Activated naive CD8-positive, alpha-beta T cell treated with anti-CD3 and anti-CD28 coated beads, Interleukin-2, amount 50 U/mL, for 24 hours (primary cell): Measurements from ENCODE around the gene DNMT3L.

Experiments used
- ATAC-seq: fragments of 150-1000 bp; cut with Tn5 transposase; one replicate; pipeline ENCODE4 v1.10.0; 2021
- DNase-seq: peaks from one replicate; pipeline ENCODE4 v3.0.0; 2021
- H3K27ac Mint-ChIP-seq: one replicate; pipeline ENCODE4 v1.8.0; 2021; ENCODE audit warnings: mild to moderate bottlenecking, mixed read lengths
- H3K27me3 Mint-ChIP-seq: one replicate; pipeline ENCODE4 v1.8.0; 2021; ENCODE audit warnings: mixed read lengths
- H3K36me3 Mint-ChIP-seq: one replicate; pipeline ENCODE4 v1.8.0; 2021; ENCODE audit warnings: low read depth, mixed read lengths
- H3K4me1 Mint-ChIP-seq: one replicate; pipeline ENCODE4 v1.8.0; 2021; ENCODE audit warnings: mixed read lengths
- H3K4me3 Mint-ChIP-seq: one replicate; pipeline ENCODE4 v1.8.0; 2021; ENCODE audit warnings: mild to moderate bottlenecking, moderate library complexity, mixed read lengths
- H3K9me3 Mint-ChIP-seq: one replicate; pipeline ENCODE4 v1.8.0; 2021; ENCODE audit warnings: mixed read lengths

The DNMT3L gene

GRCh38 chr21:44299085-44299457 lies 37.4 kb upstream of the DNMT3L start:
- H3K4me1 Mint-ChIP-seq, result peaks cover 57% of the 10 kb centered on the region
- H3K36me3 Mint-ChIP-seq, result peaks cover 4% of the 10 kb centered on the region
- peak overlapping the region; percentile 85 for H3K4me3 Mint-ChIP-seq
- H3K27me3 Mint-ChIP-seq, result no peaks in the 10 kb centered on the region
- DNase-seq (no peak), ATAC-seq (no peak)
- H3K9me3 Mint-ChIP-seq, result no peaks in the 10 kb centered on the region
- H3K27ac Mint-ChIP-seq, result peak overlapping the region; percentile 93

GRCh38 chr21:44298301-44298700 lies 36.6 kb upstream of the DNMT3L start:
- H3K27me3 Mint-ChIP-seq, result no peaks in the 10 kb centered on the region
- no peaks in the 10 kb centered on the region for H3K9me3 Mint-ChIP-seq
- ATAC-seq (no peak), DNase-seq (no peak)
- H3K4me1 Mint-ChIP-seq, result peaks cover 49% of the 10 kb centered on the region
- peak overlapping the region; percentile 21 for H3K4me3 Mint-ChIP-seq
- H3K36me3 Mint-ChIP-seq, result peaks cover 2% of the 10 kb centered on the region
- peak overlapping the region; percentile 67 for H3K27ac Mint-ChIP-seq

DNA sequence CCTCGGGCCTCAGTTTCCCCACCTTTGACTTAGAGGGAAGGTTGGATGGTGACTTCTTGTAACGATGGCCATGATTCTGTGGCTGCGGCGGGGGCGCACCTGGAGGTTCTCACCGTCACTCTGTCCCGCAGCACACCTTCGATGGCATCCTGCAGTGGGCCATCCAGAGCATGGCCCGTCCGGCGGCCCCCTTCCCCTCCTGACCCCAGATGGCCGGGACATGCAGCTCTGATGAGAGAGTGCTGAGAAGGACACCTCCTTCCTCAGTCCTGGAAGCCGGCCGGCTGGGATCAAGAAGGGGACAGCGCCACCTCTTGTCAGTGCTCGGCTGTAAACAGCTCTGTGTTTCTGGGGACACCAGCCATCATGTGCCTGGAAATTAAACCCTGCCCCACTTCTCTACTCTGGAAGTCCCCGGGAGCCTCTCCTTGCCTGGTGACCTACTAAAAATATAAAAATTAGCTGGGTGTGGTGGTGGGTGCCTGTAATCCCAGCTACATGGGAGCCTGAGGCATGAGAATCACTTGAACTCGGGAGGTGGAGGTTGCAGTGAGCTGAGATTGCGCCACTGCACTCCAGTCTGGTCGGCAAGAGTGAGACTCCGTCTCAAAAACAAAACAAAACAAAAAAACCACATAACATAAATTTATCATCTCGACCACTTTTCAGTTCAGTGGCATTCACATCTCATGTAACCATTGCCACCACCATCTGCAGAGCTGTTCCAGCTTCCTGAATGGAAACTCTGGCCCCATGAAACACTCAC lies 36.0 kb upstream of the DNMT3L start:
- peak; percentile 55 for ATAC-seq
- DNase-seq, result peak; percentile 82
- H3K4me1 Mint-ChIP-seq, result peaks cover 46% of the 10 kb centered on the region
- no peaks in the 10 kb centered on the region for H3K9me3 Mint-ChIP-seq
- peak overlapping the region; percentile 67 for H3K27ac Mint-ChIP-seq
- H3K36me3 Mint-ChIP-seq, result peaks cover 2% of the 10 kb centered on the region
- no peaks in the 10 kb centered on the region for H3K27me3 Mint-ChIP-seq
- H3K4me3 Mint-ChIP-seq, result peak overlapping the region; percentile 21

DNA sequence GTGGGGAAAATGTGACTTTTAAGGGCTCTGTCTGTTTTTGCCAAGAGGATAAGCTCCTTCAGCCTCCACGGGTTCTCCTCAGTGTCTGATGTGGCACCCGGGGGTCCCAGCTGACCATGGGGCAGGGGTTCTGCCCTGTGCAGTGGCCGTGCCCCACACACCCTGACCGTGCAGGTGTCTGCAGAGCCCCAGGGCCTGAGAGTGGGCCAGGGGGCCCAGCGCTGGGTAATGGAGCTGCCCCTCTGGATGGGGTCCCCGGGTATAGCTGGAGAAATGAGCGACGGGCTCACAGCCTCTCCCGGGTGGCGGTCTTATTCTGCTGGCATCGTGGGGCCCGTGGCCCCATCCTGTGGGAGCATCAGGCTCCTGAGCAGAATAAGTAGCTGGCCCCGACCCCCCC lies 35.2 kb upstream of the DNMT3L start:
- no peak for ATAC-seq
- Mint-ChIP-seq H3K27me3 (no peaks in the 10 kb centered on the region), H3K27ac (no peak overlapping the region), H3K9me3 (no peaks in the 10 kb centered on the region), H3K4me3 (no peak overlapping the region), H3K4me1 (peaks cover 40% of the 10 kb centered on the region), H3K36me3 (peaks cover 2% of the 10 kb centered on the region)
- DNase-seq, result no peak

DNA sequence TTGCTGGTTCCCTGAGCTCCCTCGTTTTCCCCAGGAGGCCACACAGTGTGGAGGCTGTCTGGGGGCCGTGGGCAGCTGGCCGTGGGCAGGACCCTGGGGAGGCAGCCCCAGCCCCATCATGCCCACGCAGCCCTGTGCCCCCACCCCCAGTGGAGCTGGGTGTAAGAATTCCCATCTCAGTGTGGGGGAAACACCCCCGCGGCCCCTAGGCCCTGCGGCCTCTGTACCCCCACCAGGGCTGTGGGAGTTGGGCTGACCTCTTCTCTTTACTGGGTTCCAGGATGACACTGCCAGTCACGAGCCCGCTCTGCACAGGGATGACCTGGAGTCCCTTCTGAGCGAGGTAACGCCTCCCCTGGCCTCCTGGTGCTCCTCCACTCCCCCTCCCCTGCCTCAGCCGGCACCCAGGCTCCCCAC lies 34.4 kb upstream of the DNMT3L start:
- no peaks in the 10 kb centered on the region for H3K9me3 Mint-ChIP-seq
- no peak overlapping the region for H3K4me3 Mint-ChIP-seq
- H3K36me3 Mint-ChIP-seq, result peaks cover 2% of the 10 kb centered on the region
- H3K4me1 Mint-ChIP-seq, result peaks cover 33% of the 10 kb centered on the region
- DNase-seq (no peak), ATAC-seq (no peak)
- no peaks in the 10 kb centered on the region for H3K27me3 Mint-ChIP-seq
- no peak overlapping the region for H3K27ac Mint-ChIP-seq

GRCh38 chr21:44295646-44296045 lies 33.9 kb upstream of the DNMT3L start:
- no peak for ATAC-seq

GRCh38 chr21:44295163-44295573 lies 33.5 kb upstream of the DNMT3L start:
- H3K27me3 Mint-ChIP-seq, result no peaks in the 10 kb centered on the region
- DNase-seq (no peak), ATAC-seq (no peak)
- H3K9me3 Mint-ChIP-seq, result no peaks in the 10 kb centered on the region
- H3K36me3 Mint-ChIP-seq, result no peaks in the 10 kb centered on the region
- no peak overlapping the region for H3K4me3 Mint-ChIP-seq
- peaks cover 28% of the 10 kb centered on the region for H3K4me1 Mint-ChIP-seq
- H3K27ac Mint-ChIP-seq, result no peak overlapping the region

More at GRCh38 chr21:44295646-44296045, 33.9 kb upstream of the DNMT3L start:
- Mint-ChIP-seq H3K9me3 (no peaks in the 10 kb centered on the region), H3K4me3 (no peak overlapping the region), H3K27ac (no peak overlapping the region), H3K27me3 (no peaks in the 10 kb centered on the region), H3K4me1 (peaks cover 28% of the 10 kb centered on the region), H3K36me3 (no peaks in the 10 kb centered on the region)
- no peak for DNase-seq

- no peaks in the 10 kb centered on the region for H3K36me3 Mint-ChIP-seq
- DNase-seq, result no peak
- H3K27me3 Mint-ChIP-seq, result no peaks in the 10 kb centered on the region
- no peak overlapping the region for H3K4me3 Mint-ChIP-seq
- no peaks in the 10 kb centered on the region for H3K9me3 Mint-ChIP-seq
- peaks cover 28% of the 10 kb centered on the region for H3K4me1 Mint-ChIP-seq
- no peak overlapping the region for H3K27ac Mint-ChIP-seq
- no peak for ATAC-seq
Measured at GRCh38 chr21:44294391-44295162, 32.9 kb upstream of the DNMT3L start.

DNA sequence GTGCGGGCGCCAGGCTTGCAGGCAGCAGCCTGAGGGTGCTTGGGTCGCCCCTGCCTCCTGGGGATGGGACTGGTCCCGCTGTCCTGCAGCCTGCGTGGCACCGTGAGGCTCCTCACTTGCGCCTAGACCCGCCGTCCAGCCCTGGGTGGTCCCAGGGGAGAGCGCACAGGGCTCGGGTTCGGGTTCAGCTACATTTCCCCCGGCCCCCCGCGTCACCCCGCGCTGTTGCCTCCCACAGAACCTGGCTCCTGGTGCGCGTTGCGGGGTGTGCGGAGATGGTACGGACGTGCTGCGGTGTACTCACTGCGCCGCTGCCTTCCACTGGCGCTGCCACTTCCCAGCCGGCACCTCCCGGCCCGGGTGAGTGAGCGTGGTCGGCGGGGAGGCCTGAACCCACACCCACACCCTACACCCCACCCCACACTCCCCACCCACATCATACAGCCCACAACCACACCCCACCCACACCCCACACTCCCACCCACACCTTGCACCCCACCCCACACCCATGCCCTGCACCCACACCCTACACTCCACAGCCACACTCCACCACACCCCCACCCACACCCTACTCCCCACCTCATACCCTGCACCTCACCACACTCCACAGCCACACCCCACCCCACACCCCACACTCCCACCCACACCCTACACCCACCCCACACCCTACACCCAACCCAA lies 32.0 kb upstream of the DNMT3L start:
- Mint-ChIP-seq H3K9me3 (no peaks in the 10 kb centered on the region), H3K27ac (no peak overlapping the region), H3K27me3 (no peaks in the 10 kb centered on the region), H3K4me1 (peaks cover 22% of the 10 kb centered on the region), H3K4me3 (no peak overlapping the region), H3K36me3 (no peaks in the 10 kb centered on the region)
- DNase-seq (no peak), ATAC-seq (no peak)

DNA sequence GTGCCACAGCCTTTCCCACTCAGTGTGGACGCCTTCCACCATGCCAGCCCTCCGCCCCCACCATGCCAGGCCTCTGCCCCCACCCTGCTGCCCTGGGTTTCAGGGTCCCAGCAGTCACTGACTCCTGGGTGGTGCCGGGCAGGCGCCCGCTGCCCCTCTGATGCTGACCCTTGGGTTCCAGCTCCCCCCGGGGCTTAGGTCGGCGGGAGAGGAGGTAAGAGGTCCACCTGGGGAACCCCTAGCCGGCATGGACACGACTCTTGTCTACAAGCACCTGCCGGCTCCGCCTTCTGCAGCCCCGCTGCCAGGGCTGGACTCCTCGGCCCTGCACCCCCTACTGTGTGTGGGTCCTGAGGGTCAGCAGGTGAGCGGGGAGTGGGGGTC lies 31.1 kb upstream of the DNMT3L start:
- H3K4me3 Mint-ChIP-seq, result no peak overlapping the region
- H3K27me3 Mint-ChIP-seq, result no peaks in the 10 kb centered on the region
- ATAC-seq, result no peak
- no peaks in the 10 kb centered on the region for H3K9me3 Mint-ChIP-seq
- no peak overlapping the region for H3K27ac Mint-ChIP-seq
- peaks cover 13% of the 10 kb centered on the region for H3K4me1 Mint-ChIP-seq
- no peak for DNase-seq
- no peaks in the 10 kb centered on the region for H3K36me3 Mint-ChIP-seq

DNA sequence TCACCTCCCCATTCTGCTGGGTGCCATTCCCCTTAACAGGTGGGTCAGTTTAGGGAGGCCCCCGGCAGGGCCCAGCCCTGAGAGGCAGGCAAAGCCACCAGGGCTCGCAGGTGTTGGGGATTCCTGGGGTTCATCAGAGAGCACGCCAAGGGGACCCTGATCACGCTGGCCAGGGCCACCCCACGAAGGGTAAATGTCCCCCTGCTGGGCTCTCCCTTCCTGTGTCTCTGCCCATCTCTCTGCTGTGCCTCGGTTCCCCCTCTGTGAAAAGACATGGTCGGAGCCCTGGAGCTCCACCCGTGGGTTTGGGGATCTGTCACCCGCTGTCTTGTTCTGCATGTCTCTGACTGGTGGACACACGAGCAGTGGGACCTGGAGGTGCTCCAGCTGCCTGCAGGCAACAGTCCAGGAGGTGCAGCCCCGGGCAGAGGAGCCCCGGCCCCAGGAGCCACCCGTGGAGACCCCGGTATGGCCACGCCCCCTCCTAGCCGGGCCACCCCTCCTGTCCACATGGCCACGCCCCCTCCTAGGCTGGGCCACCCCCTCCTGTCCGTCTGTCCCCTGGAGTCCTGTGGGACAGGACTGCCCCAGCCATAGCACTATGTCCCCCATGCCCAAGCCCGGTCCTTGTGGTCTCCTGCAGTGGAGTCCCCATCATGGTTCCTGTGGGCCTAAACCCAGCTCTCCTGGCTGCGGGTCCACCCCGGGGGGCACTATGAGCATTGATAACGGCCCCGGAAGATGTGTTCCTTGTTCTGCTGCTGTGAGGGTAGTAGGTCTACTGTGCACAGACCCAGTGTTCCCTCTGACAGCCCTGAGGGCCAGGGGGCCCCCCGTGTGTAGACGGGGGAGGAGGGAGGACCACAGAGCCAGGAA lies 30.5 kb upstream of the DNMT3L start:
- H3K36me3 Mint-ChIP-seq, result no peaks in the 10 kb centered on the region
- DNase-seq (no peak), ATAC-seq (no peak)
- no peak overlapping the region for H3K4me3 Mint-ChIP-seq
- no peak overlapping the region for H3K27ac Mint-ChIP-seq
- no peaks in the 10 kb centered on the region for H3K9me3 Mint-ChIP-seq
- peaks cover 6% of the 10 kb centered on the region for H3K4me1 Mint-ChIP-seq
- H3K27me3 Mint-ChIP-seq, result no peaks in the 10 kb centered on the region

DNA sequence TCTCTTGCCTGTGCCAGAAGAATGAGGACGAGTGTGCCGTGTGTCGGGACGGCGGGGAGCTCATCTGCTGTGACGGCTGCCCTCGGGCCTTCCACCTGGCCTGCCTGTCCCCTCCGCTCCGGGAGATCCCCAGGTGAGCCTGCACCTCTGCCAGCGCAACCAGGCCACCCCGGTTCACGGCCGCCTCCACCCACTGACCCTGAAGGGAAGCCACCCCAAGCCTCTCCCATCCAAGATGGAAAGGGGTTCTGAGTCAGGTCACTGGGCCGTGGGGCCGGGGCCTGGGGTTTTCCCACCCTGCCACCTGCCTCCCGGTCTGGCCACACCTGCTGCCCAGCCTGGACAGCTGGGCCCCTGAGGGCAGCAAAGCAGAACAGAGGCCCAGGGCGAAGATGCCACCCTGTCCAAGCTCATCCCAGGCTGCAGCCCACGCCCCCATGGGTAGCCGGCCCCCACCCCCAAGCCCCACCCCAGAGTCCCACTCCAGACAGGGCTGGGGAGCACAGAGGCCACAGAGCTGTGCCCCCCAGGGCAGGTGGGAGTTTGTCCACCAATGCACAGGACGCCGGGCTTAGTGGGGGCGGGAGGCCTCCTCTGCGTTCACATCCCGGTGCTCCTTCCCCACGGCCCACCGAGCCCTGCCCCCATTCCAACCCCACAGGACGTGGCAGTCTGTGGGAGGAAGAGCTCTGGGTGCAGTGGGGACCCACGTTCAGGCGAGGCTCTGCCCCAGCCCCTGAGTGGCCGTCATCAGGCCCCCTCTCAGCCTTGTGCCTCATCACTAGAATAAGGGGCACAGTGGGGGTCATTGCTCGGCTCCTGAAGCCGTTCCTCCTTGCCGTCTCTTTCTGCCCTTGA lies 29.6 kb upstream of the DNMT3L start:
- Mint-ChIP-seq H3K4me3 (no peak overlapping the region), H3K9me3 (no peaks in the 10 kb centered on the region), H3K4me1 (peaks cover 6% of the 10 kb centered on the region), H3K27ac (no peak overlapping the region), H3K27me3 (no peaks in the 10 kb centered on the region), H3K36me3 (no peaks in the 10 kb centered on the region)
- DNase-seq (no peak), ATAC-seq (no peak)

- no peak overlapping the region for H3K27ac Mint-ChIP-seq
Measured at GRCh38 chr21:44290327-44291077, 28.8 kb upstream of the DNMT3L start.

More at GRCh38 chr21:44290327-44291077, 28.8 kb upstream of the DNMT3L start:
- H3K36me3 Mint-ChIP-seq, result no peaks in the 10 kb centered on the region
- H3K27me3 Mint-ChIP-seq, result no peaks in the 10 kb centered on the region
- H3K4me1 Mint-ChIP-seq, result peaks cover 6% of the 10 kb centered on the region
- ATAC-seq (no peak), DNase-seq (no peak)
- no peaks in the 10 kb centered on the region for H3K9me3 Mint-ChIP-seq
- H3K4me3 Mint-ChIP-seq, result no peak overlapping the region
